Prostate gland (tissue), 2 donors: ENCODE measurements around the gene PCDHB6.
"Not testable (repeated sequence)": the region's sequence is repeated elsewhere in the genome, so short reads cannot be mapped to it uniquely, and the experiment has no call there.

ENCODE experiments used
- POLR2A ChIP-seq: fragments of 450-650 bp; IDR thresholded peaks from one replicate; pipeline ENCODE4 v1.6.1; 2016; ENCODE audit warnings: antibody characterized with exemption, mild to moderate bottlenecking
- POLR2AphosphoS5 ChIP-seq: sonication (generic); formaldehyde crosslinking; IDR thresholded peaks from one replicate; pipeline ENCODE4 v1.6.1; 2017; ENCODE audit warnings: antibody characterized with exemption
- TF ChIP-seq, protein P1 (sequence below), 4 experiments: fragments of 200-600 bp in 2 of 4; fragments of 450-650 bp in 2 of 4; sonication (generic) in 2 of 4; IDR thresholded peaks; 1 replicate in 3 of 4; 2 replicates in 1 of 4; pipeline ENCODE4 v1.5.1; 2016 to 2019; ENCODE audit warnings: antibody characterized with exemption in 4 of 4, mild to moderate bottlenecking in 2 of 4, moderate library complexity in 2 of 4

GRCh38 chr5:141157356-141157755 is 7.5 kb downstream of the PCDHB6 start:
- TF ChIP-seq, protein P1, sequence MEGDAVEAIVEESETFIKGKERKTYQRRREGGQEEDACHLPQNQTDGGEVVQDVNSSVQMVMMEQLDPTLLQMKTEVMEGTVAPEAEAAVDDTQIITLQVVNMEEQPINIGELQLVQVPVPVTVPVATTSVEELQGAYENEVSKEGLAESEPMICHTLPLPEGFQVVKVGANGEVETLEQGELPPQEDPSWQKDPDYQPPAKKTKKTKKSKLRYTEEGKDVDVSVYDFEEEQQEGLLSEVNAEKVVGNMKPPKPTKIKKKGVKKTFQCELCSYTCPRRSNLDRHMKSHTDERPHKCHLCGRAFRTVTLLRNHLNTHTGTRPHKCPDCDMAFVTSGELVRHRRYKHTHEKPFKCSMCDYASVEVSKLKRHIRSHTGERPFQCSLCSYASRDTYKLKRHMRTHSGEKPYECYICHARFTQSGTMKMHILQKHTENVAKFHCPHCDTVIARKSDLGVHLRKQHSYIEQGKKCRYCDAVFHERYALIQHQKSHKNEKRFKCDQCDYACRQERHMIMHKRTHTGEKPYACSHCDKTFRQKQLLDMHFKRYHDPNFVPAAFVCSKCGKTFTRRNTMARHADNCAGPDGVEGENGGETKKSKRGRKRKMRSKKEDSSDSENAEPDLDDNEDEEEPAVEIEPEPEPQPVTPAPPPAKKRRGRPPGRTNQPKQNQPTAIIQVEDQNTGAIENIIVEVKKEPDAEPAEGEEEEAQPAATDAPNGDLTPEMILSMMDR (IDR thresholded peaks at IDR 0.05) = not testable (repeated sequence)
- TF ChIP-seq POLR2A, POLR2AphosphoS5: not testable (repeated sequence)
